ENCODE measurements around the gene IGSF9B.

- TF ChIP-seq CTCF (IDR thresholded peaks at IDR 0.05) (no peak), POLR2A (IDR thresholded peaks at IDR 0.05) (no peak)
Observed at GRCh38 chr11:133982876-133983275, 26.1 kb upstream of the IGSF9B start.

All from lower leg skin (tissue), 3 donors.